ENCODE data around the gene CFAP43. TPM values are rescaled to one million over a fixed set of nuclear protein-coding genes. Genes with fewer than 3 reads are reported as not detected.

The CFAP43 gene, protein sequence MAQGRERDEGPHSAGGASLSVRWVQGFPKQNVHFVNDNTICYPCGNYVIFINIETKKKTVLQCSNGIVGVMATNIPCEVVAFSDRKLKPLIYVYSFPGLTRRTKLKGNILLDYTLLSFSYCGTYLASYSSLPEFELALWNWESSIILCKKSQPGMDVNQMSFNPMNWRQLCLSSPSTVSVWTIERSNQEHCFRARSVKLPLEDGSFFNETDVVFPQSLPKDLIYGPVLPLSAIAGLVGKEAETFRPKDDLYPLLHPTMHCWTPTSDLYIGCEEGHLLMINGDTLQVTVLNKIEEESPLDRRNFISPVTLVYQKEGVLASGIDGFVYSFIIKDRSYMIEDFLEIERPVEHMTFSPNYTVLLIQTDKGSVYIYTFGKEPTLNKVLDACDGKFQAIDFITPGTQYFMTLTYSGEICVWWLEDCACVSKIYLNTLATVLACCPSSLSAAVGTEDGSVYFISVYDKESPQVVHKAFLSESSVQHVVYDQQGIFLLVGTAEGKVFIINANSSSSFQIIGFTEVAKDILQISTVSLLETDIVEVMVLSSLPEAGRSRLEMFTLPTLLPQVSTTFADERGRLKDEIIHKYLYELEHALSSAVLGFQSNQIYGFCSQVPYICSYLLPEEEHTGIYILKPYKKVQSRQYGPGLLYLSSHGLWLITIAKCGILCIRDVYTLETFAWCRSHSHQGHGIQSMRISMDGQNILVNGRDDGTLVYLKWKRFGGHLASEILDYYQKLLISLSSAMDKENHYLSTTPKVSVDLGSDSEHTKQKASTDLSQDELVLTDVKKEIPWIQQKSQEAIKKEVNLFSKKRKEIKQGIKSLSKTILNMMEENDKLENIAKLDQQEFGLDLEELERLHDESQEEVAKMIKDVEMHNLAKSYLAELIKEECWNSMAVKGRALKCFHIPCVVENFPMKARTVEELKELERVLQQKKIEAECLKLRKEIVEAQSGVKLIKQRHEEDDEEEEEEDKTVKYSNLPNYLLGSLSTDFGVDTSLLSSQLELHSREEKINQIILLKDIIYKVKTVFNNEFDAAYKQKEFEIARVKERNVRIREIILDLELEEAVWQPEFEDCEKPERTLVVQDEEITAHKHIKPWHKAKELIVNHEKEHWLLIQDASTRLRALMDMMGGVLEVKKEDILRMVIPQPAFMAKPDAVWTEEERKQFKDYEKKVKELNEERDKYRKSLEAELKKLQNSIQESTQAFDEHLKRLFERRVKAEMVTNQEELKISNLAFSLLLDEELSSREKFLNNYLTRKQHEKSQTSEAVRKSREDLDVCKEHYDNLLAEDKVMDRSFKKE (N-terminal part only)
- 1.4 TPM for total RNA-seq
- 0.19 TPM for polyA plus RNA-seq

DNA sequence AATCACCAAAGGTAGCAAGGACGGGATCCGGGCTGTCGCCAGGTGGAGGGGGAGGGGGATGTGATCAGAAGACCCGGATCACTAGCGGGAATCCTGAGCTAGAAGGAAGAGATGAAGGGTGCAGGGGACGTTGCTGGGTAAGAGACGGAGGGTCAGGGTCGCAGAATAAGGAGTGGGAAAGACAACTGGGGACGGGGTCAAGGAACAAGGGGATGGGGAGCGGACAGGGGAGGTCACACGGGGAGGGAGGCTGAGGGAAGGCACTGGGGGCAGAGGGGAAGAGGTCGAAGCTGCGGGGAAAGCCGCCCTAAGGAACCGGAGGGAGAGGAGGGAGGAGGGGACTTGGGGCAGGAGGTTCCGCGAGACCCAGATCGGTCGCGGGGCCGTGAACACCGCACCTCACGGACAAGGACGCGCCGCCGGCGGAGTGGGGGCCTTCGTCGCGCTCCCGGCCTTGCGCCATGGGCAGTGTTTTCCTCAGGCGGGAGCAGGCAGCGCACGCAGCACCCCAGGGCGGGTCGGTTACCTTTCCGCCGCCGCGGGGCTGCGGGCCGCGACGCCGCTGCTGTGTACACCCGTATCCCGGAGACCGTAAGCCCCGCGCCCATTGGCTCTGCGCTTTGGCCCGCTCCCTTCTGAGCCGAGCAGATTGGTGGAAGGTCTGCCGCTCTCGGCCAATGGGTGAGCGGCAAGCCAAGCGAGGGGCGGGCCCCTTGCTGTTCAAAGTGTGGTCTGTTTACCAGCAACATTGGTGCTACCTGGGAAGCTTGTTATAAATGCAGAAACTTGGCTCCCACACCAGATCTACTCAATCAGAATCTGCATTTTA is at the start of gene CFAP43:
Gene CFAP43 (minus strand): TSS at position 581 of the 829 bp plus-strand sequence. CDS start 118 bp downstream, at position 463.
- Histone ChIP-seq H3K36me3 (ENCODE audit: insufficient read depth) (no peaks in the 10 kb centered on the region), H3K4me1 (ENCODE audit: insufficient read depth) (no peaks in the 10 kb centered on the region), H3K4me3 (ENCODE audit: low read depth, low read length) (peak within 1 kb of the TSS; percentile 79), H3K27ac (ENCODE audit: low read depth) (no peak within 1 kb of the TSS)
- under 1% methylated on average over 60 of the region's 60 CpGs for WGBS
- DNase-seq (ENCODE audit: extremely low spot score): peak; percentile 89

DNA sequence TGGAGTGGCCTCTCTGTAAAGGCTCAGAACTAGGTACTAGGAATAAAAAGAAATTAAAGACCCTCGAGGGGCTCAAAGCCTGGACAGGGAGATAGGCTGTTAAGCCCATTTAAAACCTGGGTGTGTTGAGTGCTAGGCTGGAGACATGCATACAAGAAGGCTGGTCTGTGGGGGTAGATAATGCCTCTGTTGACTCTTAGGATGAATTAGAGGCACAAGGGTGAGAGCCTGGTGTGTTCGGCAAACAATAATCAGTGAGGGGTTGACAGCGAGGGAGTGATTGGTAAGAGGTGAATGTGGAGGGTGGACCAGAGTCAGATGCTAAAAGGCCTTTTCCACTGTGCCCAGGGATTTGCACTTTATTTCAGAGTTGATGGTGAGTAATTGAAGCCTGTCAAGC is 49.5 kb upstream of the CFAP43 start:
- WGBS: 81% methylated on average over 3 of the region's 3 CpGs
- no peak for DNase-seq (ENCODE audit: extremely low spot score)
- no peaks in the 10 kb centered on the region for H3K36me3 ChIP-seq (ENCODE audit: insufficient read depth)
- no peaks in the 10 kb centered on the region for H3K4me1 ChIP-seq (ENCODE audit: insufficient read depth)
- H3K27ac ChIP-seq (ENCODE audit: low read depth): no peak overlapping the region
- H3K4me3 ChIP-seq (ENCODE audit: low read depth, low read length): no peak overlapping the region

DNA sequence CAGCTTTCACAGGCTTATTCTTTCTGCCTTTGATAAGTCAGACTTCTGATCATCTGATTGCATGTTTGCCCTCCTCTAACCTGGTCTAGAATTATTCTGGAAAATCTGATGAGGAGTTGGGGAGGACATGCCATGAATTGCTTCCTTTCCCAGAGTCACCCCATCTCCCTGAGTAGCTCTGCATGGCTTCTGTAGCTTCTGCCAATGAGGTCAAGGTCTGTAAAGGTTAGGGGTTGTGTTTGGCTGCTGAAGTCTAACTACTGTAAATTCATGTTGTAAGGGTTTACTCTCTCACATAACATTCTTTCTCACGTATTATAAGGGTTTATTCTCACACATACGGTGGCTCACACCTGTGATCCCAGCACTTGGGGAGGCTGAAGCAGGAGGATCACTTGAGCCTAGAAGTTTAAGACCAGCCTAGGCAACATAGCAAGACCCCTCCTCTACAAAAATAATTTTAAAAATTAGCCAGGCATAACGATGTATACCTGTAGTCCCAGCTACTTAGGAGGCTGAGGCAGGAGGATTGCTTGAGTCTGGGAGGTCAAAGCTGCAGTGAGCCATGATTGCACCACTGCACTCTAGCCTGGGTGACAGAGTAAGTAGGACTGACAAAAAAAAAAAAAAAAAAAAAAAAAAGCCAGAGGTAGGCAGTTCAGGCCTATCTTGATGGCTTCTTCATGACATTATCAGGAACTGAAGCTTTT is 47.5 kb upstream of the CFAP43 start:
- WGBS: 95% methylated on average over 3 of the region's 3 CpGs
- no peak for DNase-seq (ENCODE audit: extremely low spot score)
- Histone ChIP-seq H3K36me3 (ENCODE audit: insufficient read depth) (no peaks in the 10 kb centered on the region), H3K4me1 (ENCODE audit: insufficient read depth) (no peaks in the 10 kb centered on the region), H3K27ac (ENCODE audit: low read depth) (no peak overlapping the region), H3K4me3 (ENCODE audit: low read depth, low read length) (no peak overlapping the region)

DNA sequence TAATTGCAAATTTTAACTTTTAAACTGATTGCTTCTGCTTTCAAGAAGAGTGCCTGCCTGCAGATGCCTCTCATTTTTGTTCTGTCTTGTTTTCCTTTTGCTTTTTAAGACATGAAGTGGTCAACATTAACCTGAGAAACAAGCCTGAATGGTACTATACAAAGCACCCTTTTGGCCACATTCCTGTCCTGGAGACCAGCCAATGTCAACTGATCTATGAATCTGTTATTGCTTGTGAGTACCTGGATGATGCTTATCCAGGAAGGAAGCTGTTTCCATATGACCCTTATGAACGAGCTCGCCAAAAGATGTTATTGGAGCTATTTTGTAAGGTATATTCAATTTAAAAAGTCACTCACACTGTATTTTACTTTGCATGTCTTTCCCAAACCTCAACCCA is 45.6 kb upstream of the CFAP43 start:
- no peak for DNase-seq (ENCODE audit: extremely low spot score)
- H3K4me1 ChIP-seq (ENCODE audit: insufficient read depth): no peaks in the 10 kb centered on the region
- 85% methylated on average over 2 of the region's 2 CpGs for WGBS
- no peak overlapping the region for H3K4me3 ChIP-seq (ENCODE audit: low read depth, low read length)
- no peak overlapping the region for H3K27ac ChIP-seq (ENCODE audit: low read depth)
- no peaks in the 10 kb centered on the region for H3K36me3 ChIP-seq (ENCODE audit: insufficient read depth)

DNA sequence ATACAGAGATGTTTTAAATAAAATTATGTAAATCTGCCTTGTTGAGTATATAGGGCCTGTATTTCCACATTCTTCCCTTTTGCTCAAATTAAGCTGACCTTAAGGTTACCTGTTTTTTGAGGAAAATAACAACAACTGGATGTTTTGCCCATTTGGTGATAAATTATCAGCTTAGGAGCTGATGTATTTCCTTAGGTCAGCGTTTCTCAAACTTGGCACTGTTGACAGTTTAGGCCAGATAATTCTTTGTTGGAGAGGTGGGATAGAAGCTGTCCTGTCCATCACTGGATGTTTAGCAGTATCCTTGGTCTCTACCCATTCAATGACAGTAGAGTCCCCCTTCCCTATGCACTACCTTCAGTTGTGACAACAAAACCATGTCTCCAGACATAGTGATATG is 44.0 kb upstream of the CFAP43 start:
- H3K4me3 ChIP-seq (ENCODE audit: low read depth, low read length): no peak overlapping the region
- no peak overlapping the region for H3K27ac ChIP-seq (ENCODE audit: low read depth)
- no peaks in the 10 kb centered on the region for H3K4me1 ChIP-seq (ENCODE audit: insufficient read depth)
- WGBS: 65% methylated on average over 1 of the region's 1 CpG
- H3K36me3 ChIP-seq (ENCODE audit: insufficient read depth): no peaks in the 10 kb centered on the region
- no peak for DNase-seq (ENCODE audit: extremely low spot score)

DNA sequence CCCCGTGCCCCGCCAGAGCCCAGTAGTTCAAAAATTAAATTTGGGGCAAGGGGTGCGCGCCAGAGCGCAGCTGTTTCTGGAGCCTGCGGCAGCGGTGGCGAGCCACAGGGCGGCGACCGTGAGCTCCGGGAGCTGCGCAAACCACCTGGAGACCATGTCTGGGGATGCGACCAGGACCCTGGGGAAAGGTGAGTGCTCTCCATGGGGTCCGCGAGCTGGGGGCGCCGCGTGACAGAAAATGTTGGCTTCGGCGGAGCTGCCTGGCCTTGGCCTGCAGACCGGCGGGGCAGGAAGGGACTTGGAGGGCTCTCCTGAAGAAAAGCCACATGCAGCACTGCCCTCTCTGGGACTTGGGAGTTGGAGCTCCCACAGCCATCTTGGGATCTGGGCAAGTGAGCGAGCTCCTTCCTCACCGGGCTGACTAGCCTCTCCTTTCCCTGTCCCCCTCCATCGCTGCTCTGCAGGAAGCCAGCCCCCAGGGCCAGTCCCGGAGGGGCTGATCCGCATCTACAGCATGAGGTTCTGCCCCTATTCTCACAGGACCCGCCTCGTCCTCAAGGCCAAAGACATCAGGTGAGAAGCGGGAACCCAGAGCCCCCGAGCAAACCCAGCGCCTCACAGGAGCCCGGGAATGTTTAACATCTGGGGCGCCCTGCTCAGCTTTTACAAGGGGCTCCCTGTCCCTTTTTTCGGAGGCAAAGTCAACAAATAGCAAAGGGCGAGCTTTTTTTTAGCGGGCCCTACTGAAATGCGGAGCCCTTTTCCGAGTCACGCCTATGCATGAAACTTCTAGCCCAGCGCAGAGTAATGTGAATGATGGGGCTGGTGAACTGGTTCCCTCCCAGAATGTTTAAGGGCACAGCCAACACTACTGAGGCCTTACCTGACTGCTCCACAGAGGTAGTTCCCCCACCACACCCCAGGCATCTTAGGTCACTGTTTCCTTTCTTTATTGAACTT is 42.9 kb upstream of the CFAP43 start:
- WGBS: 15% methylated on average over 42 of the region's 42 CpGs
- Histone ChIP-seq H3K27ac (ENCODE audit: low read depth) (no peak overlapping the region), H3K4me3 (ENCODE audit: low read depth, low read length) (peak overlapping the region; percentile 30), H3K4me1 (ENCODE audit: insufficient read depth) (no peaks in the 10 kb centered on the region), H3K36me3 (ENCODE audit: insufficient read depth) (no peaks in the 10 kb centered on the region)
- no peak for DNase-seq (ENCODE audit: extremely low spot score)

DNA sequence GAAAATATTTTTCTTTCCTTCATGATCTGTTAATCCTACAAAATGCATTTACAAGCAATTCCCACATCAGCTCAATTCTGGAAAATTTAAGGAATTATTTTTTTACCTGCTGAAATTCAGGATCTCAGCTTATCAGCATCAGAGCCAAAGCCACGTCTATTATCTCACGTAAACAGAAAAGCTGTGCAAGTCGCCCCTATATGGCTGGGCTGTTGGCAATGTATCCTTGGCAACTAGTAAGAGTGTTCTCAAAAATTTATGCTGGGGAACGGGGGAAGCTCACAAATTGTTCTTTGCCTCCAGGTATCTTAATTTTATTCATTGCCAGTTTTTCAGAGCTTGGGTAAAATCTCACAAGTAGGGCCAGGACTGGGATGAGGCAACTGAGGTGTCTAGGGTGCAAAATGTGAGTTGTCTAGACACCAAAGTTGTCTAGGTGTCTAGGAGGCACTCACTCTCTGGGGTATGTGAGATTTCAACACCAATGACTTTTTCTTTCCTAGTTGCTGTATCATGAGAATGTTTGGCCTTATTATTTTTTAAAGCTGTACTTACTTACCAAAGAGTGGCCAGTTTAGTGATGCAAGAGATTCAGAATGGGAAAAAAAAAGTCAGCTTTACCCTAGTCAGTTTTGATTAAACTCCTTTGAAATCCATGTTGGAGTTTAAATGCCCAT is 41.9 kb upstream of the CFAP43 start:
- Histone ChIP-seq H3K4me1 (ENCODE audit: insufficient read depth) (no peaks in the 10 kb centered on the region), H3K27ac (ENCODE audit: low read depth) (no peak overlapping the region), H3K4me3 (ENCODE audit: low read depth, low read length) (no peak overlapping the region), H3K36me3 (ENCODE audit: insufficient read depth) (no peaks in the 10 kb centered on the region)
- 66% methylated on average over 4 of the region's 4 CpGs for WGBS
- no peak for DNase-seq (ENCODE audit: extremely low spot score)

DNA sequence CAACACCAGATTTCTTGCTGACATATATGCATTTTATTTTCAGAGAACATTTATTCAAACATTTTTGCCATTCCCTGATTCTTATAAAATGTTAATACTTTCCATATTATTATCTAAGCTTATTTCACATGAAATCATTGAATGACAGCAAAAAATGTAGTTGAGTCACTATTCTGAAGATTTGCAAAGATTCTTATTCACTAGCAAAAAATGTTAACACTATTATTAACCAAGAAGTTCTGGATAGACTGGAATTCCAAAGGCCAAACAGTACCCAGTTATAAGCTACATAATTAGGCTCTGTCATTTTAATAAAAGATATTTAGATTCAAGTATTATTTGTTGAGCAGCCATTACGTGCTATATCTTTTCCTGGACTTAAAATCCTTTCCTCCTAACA is 41.1 kb upstream of the CFAP43 start:
- Histone ChIP-seq H3K4me1 (ENCODE audit: insufficient read depth) (no peaks in the 10 kb centered on the region), H3K4me3 (ENCODE audit: low read depth, low read length) (no peak overlapping the region), H3K36me3 (ENCODE audit: insufficient read depth) (no peaks in the 10 kb centered on the region), H3K27ac (ENCODE audit: low read depth) (no peak overlapping the region)
- 76% methylated on average over 1 of the region's 1 CpG for WGBS
- DNase-seq (ENCODE audit: extremely low spot score): no peak

DNA sequence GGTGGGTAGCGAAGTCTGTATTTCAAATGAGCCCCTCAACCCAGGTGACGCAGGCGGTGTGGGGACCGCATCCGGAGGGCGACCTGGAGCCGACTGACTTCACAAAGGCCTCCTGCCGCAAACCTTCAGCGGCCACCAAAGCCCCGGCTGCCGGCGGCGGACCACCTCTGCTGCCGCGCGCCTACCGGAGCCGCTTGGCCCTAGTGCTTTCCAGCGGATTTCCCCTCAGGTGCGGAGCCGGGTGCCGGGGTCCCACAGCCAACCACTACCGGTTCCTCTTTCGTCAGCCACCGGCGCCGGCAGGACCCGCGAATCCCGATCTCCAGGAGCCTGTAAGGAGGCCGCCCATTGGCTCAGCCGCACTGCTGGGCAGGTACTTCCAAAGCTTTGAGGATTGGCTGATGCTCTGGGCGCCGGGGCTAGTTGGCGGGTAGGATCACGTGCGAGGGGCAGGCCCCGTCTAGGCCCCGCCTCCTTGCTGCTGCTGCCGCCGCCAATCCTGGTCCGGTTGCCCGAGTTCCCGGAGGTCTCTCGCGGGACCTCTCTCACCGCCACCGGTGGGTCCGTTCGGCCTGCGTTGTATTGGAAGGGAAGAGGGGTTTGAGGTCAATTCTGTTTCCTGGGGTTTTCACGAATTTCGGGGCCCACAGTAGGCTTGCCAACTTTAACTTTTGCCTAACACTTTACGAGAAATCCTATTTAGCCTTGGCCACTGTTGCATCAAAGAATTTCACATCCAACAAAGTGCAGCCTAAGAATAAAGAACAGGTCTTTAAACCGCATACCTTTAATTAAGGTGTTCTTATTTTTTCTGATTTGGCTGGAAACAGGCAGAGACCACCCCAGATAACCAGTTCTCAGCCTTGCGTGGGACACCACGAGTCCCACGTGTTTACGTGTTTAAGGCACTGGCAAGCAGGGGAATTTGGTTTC is 36.8 kb upstream of the CFAP43 start, which contains the start of gene GSTO2:
Gene GSTO2 (plus strand): TSS at position 472 of the 933 bp plus-strand sequence. CDS start 5,732 bp downstream, outside the sequence.
- DNase-seq (ENCODE audit: extremely low spot score): peak; percentile 97
- WGBS: 2% methylated on average over 59 of the region's 59 CpGs
- Histone ChIP-seq H3K4me1 (ENCODE audit: insufficient read depth) (no peaks in the 10 kb centered on the region), H3K27ac (ENCODE audit: low read depth) (peak within 1 kb of the TSS; percentile 64), H3K4me3 (ENCODE audit: low read depth, low read length) (peak within 1 kb of the TSS; percentile 85), H3K36me3 (ENCODE audit: insufficient read depth) (peaks cover 5% of the 10 kb centered on the region)

DNA sequence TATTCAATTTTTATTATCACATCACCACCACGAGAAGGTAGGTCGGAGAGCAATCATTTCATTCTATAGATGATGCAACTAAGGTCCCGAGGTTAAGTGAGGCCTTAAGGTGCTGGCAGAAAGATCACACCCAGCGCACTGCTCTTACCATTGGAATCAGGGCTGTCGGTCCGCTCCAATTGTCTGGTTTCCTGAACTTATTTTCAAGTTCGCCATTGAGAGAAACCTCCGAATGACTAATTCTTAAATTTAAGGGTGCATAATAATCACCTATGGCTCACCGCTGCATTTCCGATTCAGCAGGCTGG is 36.2 kb upstream of the CFAP43 start:
- Histone ChIP-seq H3K4me3 (ENCODE audit: low read depth, low read length) (peak overlapping the region; percentile 85), H3K4me1 (ENCODE audit: insufficient read depth) (no peaks in the 10 kb centered on the region), H3K27ac (ENCODE audit: low read depth) (peak overlapping the region; percentile 64), H3K36me3 (ENCODE audit: insufficient read depth) (peaks cover 5% of the 10 kb centered on the region)
- no peak for DNase-seq (ENCODE audit: extremely low spot score)
- 6% methylated on average over 10 of the region's 10 CpGs for WGBS

Measured in urinary bladder (tissue), 4 donors.